Measurements from ENCODE around the gene HLA-DRA.
"Not testable (repeated sequence)": the region's sequence is repeated elsewhere in the genome, so short reads cannot be mapped to it uniquely, and the experiment has no call there.

HLA-DRA gene

DNA sequence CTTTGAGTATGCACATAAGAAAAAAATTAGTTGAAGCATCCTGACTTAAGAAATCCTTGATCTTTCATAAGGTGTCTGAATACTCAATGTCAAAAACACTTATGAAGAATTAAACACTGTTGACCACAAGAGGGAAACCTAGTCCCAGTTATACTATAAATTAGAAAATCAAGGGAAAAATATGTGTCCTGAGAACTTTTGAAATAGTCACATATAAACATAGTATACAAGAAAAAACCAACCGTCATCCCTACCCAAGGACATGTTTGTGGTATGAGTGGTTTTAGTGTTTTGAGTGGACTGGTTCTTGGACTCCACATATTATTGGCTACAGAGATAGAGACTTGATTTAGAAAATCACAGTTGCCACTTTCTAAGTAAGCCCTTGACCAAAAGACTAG is 7.6 kb upstream of the HLA-DRA start:
- peak; percentile 3 for DNase-seq

DNA sequence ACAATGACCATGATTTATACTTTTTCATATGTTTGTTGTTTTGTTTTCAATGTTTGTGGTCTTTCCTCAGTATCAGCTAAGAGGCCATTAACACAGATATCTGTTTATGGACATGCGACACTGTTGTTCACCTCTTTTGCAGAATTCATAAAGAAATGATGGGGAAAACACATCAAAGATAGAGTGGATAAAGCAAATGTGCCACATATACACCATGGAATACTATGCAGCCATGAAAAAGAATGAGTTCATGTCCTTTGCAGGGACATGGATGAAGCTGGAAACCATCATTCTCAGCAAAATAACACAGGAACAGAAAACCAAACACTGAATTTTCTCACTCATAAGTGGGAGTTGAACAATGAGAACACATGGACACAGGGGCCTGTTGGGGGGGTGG is 5.7 kb upstream of the HLA-DRA start:
- DNase-seq: not testable (repeated sequence)

DNA sequence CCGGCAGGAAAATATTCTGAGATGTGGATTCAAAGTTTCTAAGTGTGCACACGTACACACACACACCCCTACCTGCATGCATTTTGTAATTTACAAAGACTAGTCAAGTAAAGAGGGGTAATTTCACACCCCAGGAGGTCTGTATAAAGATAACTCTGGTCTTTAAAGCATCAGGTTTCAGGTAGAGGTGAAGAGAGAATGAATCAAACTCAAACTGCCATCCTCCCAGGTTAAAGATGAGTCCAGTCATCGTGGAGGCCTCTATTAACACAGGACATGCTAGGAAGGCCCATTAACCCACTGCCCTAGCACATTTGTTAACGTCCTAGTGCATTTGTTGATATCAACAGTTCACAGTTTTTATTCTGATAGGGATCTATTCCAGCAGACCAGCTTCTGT is 3.5 kb upstream of the HLA-DRA start:
- no peak for DNase-seq

DNA sequence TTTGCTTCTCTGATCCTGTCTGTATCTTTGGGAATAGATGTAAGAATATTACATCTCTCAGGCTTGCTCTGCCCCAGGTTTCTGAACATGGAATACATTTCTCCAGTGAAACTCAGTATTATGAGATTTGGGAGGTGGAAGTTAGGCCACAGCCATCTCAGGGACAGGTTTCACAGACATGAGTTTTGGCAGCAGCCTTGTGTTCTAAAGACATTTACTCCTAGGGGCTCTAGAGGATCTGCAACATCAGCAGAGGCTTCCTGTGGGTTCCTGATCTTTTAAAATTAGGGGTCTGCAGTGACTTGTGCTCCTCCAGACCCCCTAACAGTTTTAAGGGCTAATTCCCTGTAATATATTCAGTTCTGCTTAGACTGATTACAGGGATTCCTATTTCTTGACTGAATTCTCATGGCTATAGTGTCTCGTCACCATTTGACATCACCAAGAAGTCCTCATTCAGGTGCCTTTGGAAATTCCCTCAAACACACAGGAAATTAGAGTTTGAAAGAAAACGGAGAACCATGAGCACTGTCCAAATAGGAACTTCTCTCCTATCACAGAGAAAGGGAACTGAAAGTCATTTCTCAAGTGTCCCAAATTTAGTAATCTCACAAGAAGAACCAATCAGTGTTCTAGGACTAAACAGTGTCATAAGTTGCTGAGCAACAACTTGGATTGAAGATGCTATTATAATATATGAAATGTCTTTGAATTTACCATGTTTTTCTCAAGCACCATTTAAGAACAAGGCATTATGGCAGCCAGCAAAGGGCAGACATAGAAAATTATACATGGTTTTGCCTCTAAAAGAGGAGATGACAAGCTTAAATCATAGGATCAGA is 2.5 kb upstream of the HLA-DRA start:
- no peak for DNase-seq

DNA sequence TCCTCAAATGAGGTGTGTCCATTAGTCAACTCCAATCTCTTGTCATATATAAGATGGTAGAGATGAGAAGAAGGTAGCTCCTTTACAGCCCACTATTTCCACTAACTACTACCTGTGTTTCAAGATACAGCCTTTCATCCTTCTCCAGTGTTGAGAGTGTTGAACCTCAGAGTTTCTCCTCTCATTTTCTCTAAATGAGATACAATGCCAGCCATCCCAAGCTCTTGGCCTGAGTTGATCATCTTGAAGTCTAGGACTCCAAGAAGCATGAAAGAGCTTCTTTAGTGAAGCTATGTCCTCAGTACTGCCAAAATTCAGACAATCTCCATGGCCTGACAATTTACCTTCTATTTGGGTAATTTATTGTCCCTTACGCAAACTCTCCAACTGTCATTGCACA is 548 bp upstream of the HLA-DRA start:
- DNase-seq: no peak

DNA sequence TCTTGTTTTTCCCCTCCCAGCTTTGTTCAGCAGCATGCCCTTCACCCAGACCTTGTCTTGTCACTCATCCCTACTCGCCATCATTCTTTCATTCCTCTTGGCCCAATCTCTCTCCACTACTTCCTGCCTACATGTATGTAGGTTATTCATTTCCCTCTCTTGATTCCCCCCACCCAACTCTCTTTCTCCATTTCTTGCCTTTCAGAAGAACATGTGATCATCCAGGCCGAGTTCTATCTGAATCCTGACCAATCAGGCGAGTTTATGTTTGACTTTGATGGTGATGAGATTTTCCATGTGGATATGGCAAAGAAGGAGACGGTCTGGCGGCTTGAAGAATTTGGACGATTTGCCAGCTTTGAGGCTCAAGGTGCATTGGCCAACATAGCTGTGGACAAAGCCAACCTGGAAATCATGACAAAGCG is 2.6 kb downstream of the HLA-DRA start:
- DNase-seq: no peak

DNA sequence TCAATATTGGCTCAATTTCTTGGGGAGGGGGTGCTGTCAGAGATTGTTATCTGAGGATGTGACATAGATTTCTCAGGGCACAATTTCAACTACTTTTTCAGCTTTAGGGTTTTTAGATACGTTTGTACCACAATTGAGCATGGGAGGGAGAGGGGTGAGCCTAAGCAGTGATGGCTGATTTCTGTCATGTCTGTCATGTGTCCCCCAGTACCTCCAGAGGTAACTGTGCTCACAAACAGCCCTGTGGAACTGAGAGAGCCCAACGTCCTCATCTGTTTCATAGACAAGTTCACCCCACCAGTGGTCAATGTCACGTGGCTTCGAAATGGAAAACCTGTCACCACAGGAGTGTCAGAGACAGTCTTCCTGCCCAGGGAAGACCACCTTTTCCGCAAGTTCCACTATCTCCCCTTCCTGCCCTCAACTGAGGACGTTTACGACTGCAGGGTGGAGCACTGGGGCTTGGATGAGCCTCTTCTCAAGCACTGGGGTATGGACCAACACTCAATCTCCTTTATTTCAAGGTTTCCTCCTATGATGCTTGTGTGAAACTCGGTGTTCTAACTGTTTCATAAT is 3.4 kb downstream of the HLA-DRA start:
- no peak for DNase-seq

DNA sequence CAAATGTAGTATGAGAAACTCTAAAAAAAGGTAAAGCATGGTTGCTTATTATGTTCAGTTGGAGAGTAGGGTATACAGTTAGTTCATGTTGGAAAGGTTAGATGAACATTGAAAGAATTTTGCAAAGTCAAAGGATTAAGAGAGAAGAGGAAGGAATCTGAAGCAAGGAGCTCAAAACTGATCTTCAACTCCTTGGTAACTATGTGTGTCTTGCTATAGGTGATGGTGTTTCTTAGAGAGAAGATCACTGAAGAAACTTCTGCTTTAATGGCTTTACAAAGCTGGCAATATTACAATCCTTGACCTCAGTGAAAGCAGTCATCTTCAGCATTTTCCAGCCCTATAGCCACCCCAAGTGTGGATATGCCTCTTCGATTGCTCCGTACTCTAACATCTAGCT is 4.7 kb downstream of the HLA-DRA start:
- DNase-seq: no peak

DNA sequence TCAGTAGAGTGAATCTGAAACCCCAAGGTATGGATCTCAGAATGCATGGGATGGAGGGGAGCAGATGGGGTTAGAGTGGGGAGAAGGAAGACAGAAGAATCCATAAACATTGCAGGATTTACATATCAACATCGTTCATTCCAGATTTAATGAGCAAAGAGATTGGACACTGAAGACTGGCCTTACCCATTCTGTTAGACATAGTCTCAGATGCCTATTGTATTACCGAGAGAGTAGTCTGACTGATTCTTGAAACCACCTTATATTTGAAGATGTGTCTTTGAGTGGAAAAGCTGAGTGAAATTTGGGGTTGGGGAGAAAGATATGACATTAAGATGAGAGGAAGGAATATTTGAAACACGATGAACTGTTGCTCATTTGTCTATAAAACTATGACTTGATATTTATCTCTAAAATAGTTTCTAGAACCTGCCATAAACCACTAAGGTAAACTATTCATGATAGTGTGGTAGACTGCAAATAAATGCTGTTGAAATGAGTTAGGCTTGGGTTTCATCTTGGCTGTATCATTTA is 5.7 kb downstream of the HLA-DRA start:
- DNase-seq: no peak

DNA sequence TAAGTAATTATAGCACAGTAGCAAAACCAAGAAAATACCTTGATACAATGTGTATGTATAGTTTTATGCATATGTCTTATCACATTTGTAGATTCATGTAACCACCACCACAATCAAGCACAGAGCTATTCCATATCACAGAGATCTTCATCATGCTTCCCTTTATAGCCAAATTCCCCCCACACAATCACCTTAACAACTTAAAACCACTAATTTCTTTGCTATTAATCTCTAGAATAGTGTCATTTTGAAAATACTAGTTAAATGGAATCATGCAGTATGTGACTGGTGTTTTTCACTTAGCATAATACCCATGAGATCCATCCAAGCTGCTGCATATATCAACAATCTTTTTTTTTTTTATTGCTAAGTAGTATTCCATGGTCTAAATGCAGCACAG is 8.2 kb downstream of the HLA-DRA start:
- DNase-seq: no peak

DNA sequence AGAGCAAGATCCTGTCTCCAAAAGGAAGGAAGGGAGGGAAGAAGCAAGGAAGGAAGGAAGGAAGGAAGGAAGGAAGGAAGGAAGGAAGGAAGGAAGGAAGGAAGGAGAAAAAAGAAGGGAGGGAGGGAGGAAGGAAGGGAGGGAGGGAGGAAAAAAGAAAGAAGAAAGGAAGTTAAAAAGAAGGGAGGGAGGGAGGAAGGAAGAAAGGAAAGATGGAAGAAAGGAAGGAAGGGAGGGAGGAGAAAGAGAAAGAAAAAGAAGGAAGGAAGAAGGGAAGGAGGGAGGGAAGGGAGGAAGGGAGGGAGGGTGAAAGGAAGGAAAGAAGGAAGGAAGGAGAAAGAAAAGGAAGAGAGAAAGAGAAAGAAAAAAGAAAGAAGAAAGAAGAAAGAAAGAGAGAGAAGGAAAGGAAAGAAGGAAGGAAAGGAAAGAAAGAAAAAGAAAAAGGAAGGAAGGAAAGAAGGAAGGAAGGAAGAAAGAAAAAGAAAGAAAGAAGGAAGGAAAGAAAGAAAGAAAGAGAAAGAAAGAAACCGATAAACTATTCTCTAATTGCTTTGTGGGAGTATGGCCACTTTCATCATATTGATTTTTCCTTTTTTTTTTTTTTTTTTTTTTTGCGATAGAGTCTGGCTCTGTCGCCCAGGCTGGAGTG is 9.5 kb downstream of the HLA-DRA start:
- no peak for DNase-seq

DNA sequence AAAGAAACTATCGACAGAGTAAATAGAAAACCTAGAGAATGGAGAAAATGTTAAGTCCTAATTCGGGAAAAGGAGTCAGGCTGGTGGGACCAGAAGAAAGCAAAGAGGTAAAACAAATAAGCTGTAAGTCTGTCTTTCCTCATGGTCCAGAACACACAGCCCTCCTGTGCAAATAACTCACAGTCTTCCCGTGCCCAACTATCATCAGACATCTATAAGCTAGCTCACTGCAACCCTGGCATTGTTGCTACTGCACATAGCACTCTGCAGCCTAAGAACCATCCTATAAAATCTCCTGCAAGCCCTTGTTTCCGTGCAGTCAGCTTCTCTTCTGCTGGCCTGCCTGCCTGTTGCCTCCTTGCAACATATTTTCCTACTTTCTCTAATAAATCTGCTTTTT is 17.4 kb downstream of the HLA-DRA start:
- DNase-seq: no peak

DNA sequence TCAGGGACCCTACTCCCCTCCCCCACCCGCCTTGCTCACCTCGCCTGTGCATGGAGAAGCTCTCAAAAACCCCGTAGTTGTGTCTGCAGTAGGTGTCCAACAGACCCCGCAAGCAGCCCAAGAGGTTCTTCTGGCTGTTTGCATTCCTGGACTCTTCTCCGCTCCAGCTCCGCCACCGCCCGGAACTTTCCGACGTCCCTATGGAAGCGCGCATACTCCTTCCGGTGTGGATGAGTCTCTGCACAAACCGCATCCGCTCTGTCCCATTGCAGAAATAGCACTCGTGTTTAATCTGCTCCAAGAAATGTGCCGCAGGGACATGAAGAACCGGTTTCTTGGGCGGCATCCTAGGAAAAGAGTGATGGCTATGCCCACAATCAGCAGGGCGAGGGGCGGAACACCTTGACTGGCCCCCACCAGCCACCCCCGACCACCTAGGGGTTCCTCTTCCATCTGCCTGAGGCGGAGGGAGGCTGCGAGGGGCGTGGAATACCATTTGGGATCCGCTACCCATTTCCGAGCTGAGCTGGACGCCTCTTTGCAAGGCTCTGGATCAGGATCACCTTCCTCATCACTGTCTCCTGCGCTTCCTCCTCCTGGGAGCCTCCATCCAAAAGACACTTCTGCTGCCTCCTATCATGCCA is 20.2 kb downstream of the HLA-DRA start:
- DNase-seq: no peak

DNA sequence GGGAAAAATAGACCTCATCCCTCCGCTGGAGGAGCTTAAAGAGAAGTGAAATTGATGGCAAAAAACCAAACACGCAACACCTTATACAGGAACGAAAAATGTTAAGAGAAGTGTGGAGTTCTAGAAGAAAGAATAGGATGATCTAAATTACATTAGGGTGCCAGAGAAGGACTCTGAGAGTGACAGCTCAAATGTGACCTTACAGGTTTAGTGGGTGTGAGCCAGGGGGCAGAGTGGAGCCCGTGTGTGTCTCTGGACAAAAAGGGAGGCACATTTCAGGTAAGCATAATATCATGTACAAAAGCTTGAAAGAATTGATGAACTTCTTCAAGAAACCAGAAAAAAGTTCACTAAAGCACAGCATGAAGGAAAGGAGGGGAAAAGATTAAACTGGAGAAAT is 20.8 kb downstream of the HLA-DRA start:
- DNase-seq: no peak

DNA sequence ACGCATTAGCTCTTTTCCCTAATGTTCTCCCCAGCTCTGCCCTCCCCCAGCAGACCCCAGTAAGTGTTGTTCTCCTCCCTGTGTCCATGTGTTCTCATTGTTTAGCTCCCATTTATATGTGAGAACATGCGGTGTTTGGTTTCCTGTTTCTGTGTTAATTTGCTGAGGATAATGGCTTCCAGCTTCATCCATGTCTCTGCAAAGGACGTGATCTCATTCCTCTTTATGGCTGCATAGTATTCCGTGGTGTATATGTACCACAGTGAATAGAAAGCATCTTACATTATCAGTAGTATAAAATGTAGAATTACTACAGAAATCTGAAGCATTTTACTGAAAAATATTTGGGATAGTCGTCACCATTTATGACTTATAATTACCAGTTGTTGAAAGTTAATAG is 21.8 kb downstream of the HLA-DRA start:
- DNase-seq: no peak

DNA sequence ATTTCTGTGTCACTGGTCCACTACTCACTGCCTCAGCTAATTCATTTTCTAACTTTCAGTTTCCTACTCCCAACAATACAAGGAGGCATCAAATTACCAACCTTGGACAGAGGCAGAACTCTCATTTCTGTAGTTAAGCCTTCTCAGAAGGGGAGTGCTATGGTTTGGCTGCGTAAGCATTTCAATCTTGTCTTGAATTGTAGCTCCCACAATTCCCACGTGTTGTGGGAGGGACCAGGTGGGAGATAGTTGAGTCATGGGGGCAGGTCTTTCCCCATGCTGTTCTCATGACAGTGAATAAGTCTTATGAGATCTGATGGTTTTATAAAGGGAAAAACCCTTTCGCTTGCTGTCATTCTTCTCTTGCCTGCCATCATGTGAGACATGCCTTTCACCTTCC is 22.9 kb downstream of the HLA-DRA start:
- no peak for DNase-seq

DNA sequence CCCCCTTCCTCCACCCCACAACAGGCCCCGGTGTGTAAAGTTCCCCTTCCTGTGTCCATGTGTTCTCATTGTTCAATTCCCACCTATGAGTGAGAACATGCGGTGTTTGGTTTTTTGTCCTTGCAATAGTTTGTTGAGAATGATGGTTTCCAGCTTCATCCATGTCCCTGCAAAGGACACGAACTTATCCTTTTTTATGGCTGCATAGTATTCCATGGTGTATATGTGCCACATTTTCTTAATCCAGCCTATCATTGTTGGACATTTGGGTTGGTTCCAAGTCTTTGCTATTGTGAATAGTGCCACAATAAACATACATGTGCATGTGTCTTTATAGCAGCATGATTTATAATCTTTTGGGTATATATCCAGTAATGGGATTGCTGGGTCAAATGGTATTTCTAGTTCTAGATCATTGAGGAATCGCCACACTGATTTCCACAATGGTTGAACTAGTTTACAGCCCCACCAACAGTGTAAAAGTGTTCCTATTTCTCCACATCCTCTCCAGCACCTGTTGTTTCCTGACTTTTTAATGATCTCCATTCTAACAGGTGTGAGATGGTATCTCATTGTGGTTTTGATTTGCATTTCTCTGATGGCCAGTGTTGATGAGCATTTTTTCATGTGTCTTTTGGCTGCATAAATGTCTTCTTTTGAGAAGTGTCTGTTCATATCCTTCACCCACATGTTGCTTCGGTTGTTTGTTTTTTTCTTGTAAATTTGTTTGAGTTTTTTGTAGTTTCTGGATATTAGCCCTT is 28.2 kb downstream of the HLA-DRA start:
- DNase-seq: not testable (repeated sequence)

DNA sequence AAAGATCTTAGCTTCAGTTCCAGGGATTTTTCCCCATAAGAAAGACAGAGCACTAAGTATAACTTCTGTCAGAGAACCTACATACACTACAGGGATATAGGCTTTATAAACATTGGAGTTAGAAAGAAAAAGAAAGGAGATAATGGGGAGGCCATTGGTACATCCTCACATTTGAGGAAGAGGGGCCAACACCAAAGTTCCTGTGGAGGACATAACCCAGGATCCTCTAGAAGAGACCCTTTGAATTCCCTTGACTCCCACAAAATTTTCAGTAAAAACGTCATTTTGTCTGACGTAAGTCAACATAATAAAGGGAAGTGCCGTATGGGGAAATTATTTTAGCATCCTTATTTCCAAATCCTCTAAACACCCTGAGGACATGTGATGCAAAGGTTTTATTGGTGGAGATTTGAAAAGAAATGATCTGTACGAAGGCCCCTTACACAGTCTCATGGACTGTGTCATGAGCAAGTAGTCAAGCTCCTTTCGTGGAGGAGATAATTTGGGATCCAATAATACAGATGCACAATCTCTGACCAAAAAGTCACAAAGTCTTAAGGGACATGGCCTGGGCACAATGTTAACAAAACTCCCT is 33.2 kb downstream of the HLA-DRA start:
- no peak for DNase-seq

DNA sequence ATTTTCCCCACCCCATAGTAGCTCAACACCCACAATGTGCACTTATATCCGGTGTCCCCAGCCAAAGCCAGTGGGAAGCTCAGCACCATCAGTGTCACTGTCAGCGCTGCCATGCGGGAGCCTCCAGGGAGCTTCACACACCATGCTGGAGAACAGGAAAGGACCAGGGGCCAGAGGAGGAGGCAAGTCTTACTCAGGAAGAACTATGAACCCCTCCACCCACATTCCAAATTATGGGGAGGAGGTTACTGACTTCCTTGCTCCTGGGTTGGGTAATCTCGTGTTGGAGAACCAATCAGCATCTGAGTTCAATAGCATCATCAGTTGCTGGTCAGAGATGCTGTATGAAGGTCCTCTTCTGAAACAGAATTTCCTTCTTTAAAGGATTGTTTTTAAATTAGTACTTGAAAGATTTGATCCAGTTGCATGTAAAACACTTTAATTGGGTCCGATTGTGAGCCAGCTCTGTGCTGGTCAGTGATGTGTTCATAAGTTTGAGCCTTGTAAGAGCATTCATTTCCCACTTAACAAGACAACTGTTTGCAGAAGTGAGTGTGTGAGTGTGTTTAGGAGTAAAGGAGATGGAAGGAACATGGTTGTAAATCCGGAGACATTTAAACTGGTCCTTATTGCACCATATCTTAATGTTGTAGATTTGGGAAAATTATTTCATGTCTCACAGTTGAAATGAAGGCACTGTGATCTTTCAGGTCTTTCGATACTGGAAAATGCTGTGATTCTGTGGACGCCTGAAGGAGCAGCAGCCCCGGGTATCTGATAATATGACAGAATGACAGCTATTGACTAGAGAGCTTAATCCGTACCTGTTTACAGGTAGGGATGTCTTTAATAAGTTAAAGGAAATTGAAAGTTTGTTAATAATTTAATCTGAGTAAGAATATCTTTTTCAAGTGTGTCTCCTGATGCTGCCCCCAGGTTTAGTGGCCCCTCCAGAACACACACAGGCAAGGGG is 34.0 kb downstream of the HLA-DRA start:
- not testable (repeated sequence) for DNase-seq

DNA sequence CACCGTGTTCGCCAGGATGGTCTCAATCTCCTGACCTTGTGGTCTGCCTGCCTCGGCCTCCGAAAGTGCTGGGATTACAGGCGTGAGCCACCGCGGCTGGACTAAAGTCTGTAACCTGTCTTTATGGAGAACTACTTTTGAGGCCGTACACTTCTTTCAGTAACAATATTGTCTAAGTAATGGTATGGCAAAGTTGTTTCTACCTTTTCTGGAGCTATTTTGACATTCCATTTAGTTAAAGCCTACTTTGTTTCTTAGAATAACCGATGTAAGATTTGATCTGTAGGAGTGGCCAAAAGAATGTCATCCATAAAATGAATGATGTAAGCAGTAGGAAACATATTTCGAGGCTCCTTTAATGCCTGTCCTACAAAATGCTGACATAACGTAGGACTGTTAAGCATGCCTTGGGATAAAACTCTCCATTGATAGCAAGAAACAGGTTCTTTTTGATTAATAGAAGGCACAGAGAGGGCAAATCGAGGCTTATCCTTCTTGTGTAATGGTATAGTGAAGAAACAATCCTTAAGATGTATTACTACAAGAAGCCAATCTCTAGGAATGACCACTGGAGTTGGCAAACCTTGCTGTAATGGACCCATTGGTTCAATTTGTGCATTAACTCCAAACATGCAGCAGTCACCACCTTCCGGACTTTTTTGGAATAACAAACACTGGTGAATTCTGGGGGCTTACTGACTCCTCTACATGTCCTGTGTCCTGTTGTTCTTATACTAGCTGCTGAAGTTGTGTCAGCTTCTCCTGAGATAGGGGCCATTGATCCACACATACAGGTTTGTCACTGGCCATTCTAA is 35.9 kb downstream of the HLA-DRA start:
- no peak for DNase-seq
